Testis (tissue), 2 donors: Measurements from ENCODE around the gene DRGX.

ENCODE experiments used
- CTCF ChIP-seq, 3 experiments: fragments of 450-650 bp in 2 of 3; fragments of 200-600 bp in 1 of 3; sonication (generic) in 1 of 3; IDR thresholded peaks; one replicate each; pipeline ENCODE4 v1.5.1; 2016 to 2019; ENCODE audit warnings: antibody characterized with exemption in 3 of 3, mild to moderate bottlenecking in 2 of 3, moderate library complexity in 1 of 3
- POLR2A ChIP-seq: fragments of 450-650 bp; IDR thresholded peaks from one replicate; pipeline ENCODE4 v1.6.1; 2017; ENCODE audit warnings: antibody characterized with exemption, mild to moderate bottlenecking, moderate library complexity

- TF ChIP-seq CTCF (IDR thresholded peaks at IDR 0.05), result no peak
- no peak for TF ChIP-seq POLR2A
These were observed 39.7 kb downstream of the DRGX start for GRCh38 chr10:49356181-49356580.
